Panc1 (cell line): ENCODE measurements around the gene CHST11. TPM values are rescaled to one million over a fixed set of nuclear protein-coding genes. Genes with fewer than 3 reads are reported as not detected.

Source experiments
- ATAC-seq: fragments of 200-7000 bp; cut with Tn5 transposase; 2 replicates; pipeline ENCODE4 v1.9.1; 2020; ENCODE audit warnings: mild to moderate bottlenecking, moderate library complexity
- BruUV-seq: library from RNA; stranded (reverse); fragments of 400-500 nt; replicated peaks from 2 replicates; lab custom pipeline; 2021; lab: Mats Ljungman, UMichigan
- CTCF ChIA-PET: fragments of 300-600 bp; sonication (Branson Sonifier 250); formaldehyde crosslinking; loops from one replicate; lab custom pipeline; 2022; ENCODE audit warnings: antibody characterized with exemption; lab: Charles Lee
- POLR2A ChIA-PET: fragments of 300-600 bp; sonication (Branson Sonifier 250); formaldehyde crosslinking; loops from one replicate; lab custom pipeline; 2022; ENCODE audit warnings: antibody characterized with exemption; lab: Charles Lee
- DNase-seq: peaks from one replicate; pipeline ENCODE4 v3.0.0-alpha.2; 2010; ENCODE audit warnings: low read depth, low spot score
- H3K27ac ChIP-seq: 2 replicates; pipeline ENCODE4 v1.5.1; 2011; ENCODE audit warnings: mild to moderate bottlenecking, low read length, inconsistent platforms
- H3K27me3 ChIP-seq: fragments of 200-500 bp; sonication (Bioruptor generic); 2 replicates; pipeline ENCODE4 v1.6.0; 2014; ENCODE audit warnings: low read length, inconsistent platforms; ENCODE audit not compliant: control insufficient read depth, insufficient read depth
- H3K36me3 ChIP-seq: fragments of 200-500 bp; sonication (Bioruptor generic); 2 replicates; pipeline ENCODE4 v1.5.1; 2014; ENCODE audit warnings: inconsistent platforms, mild to moderate bottlenecking, low read length, moderate library complexity; ENCODE audit not compliant: control insufficient read depth, insufficient read depth
- H3K4me1 ChIP-seq: 2 replicates; pipeline ENCODE4 v1.5.1; 2011; ENCODE audit warnings: inconsistent platforms, mild to moderate bottlenecking, low read length, moderate library complexity; ENCODE audit not compliant: control insufficient read depth, insufficient read depth
- H3K4me3 ChIP-seq, 2 experiments: 2 replicates each; pipeline ENCODE4 v1.5.1; 2011 to 2012; ENCODE audit warnings: low read depth in 2 of 2, low read length in 2 of 2, mild to moderate bottlenecking in 2 of 2, inconsistent platforms in 1 of 2, moderate library complexity in 1 of 2
- H3K9me3 ChIP-seq: fragments of 200-500 bp; sonication (Bioruptor generic); 2 replicates; pipeline ENCODE4 v1.5.1; 2014; ENCODE audit warnings: low read depth, mild to moderate bottlenecking, inconsistent platforms, low read length, moderate library complexity; ENCODE audit not compliant: control insufficient read depth, insufficient read depth
- POLR2AphosphoS5 ChIP-seq: IDR thresholded peaks from 2 replicates; pipeline ENCODE4 v1.6.1; 2012; ENCODE audit warnings: mild to moderate bottlenecking, low read depth, low read length, moderate library complexity
- SIN3A ChIP-seq: IDR thresholded peaks from 2 replicates; pipeline ENCODE4 v1.6.1; 2012; ENCODE audit warnings: low read depth, mild to moderate bottlenecking, low read length, moderate library complexity, borderline replicate concordance; ENCODE audit not compliant: insufficient read depth
- TCF7L2 ChIP-seq: IDR thresholded peaks from 2 replicates; pipeline ENCODE4 v1.6.1; 2011; ENCODE audit warnings: mild to moderate bottlenecking, low read depth, low read length, inconsistent platforms
- in situ Hi-C: cut with HindIII; loops from 2 replicates; pipeline ENCODE4 v1.10.0; 2016; ENCODE audit warnings: low sequenced_read_pairs, low pct_unique_long_range_greater_than_20kb
- intact Hi-C: fragments of 100-400 bp; cut with micrococcal nuclease; formaldehyde crosslinking; loops from one replicate; pipeline ENCODE4 v1.10.0; 2022; ENCODE audit not compliant: unreplicated experiment
- total RNA-seq: library from RNA; stranded (reverse); gene quantifications from one replicate; pipeline ENCODE4 v1.2.1, GENCODE V29; 2021; ENCODE audit not compliant: unreplicated experiment
- TF ChIP-seq, protein P1 (sequence below): fragments of 450-650 bp; IDR thresholded peaks from 2 replicates; pipeline ENCODE4 v1.5.1; 2017; ENCODE audit warnings: mild to moderate bottlenecking
- TF ChIP-seq, protein P2 (sequence below), 2 experiments: IDR thresholded peaks; 2 replicates each; pipeline ENCODE4 v1.6.1; 2011 to 2012; ENCODE audit warnings: low read depth in 2 of 2, control low read depth in 1 of 2, low read length in 1 of 2, mild to moderate bottlenecking in 1 of 2, moderate library complexity in 1 of 2; ENCODE audit not compliant: insufficient read depth in 1 of 2

CHST11 gene
- total RNA-seq, 1 experiment from 2014 or later, result 11.4 TPM

DNA sequence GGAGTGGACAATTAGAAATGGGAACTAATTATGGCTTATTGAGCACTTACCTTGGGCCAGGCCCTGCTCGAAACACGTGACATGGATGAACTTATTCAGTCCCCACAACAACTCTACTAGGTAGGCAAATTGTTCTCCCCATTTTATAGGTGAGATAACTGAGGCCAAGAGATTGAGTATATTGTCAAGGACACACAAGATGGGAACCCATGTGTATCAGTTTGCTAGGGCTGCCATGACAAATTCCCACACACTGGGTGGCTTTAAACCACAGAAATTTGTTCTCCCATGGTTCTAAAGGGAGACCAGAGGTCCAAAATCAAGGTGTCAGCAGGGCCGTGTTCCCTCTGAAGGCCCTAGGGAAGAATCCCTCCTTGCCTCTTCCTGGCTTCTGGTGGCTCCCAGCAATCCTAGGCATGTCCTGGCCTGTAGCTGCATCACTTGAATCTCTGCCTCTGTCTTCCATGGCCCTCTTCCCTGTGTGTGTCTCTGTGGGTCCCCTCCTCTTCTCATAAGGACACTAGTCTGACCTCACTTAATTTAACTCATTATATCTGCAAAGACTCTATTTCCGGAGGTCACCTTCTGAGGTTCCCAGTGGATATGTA is 128.8 kb downstream of the CHST11 start:
- H3K9me3 ChIP-seq, result no peaks in the 10 kb centered on the region
- H3K27me3 ChIP-seq, result no peaks in the 10 kb centered on the region
- no peaks in the 10 kb centered on the region for H3K4me1 ChIP-seq
- TF ChIP-seq POLR2AphosphoS5 (no peak), SIN3A (no peak), TCF7L2 (no peak)
- TF ChIP-seq, protein P1, sequence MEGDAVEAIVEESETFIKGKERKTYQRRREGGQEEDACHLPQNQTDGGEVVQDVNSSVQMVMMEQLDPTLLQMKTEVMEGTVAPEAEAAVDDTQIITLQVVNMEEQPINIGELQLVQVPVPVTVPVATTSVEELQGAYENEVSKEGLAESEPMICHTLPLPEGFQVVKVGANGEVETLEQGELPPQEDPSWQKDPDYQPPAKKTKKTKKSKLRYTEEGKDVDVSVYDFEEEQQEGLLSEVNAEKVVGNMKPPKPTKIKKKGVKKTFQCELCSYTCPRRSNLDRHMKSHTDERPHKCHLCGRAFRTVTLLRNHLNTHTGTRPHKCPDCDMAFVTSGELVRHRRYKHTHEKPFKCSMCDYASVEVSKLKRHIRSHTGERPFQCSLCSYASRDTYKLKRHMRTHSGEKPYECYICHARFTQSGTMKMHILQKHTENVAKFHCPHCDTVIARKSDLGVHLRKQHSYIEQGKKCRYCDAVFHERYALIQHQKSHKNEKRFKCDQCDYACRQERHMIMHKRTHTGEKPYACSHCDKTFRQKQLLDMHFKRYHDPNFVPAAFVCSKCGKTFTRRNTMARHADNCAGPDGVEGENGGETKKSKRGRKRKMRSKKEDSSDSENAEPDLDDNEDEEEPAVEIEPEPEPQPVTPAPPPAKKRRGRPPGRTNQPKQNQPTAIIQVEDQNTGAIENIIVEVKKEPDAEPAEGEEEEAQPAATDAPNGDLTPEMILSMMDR, result no peak
- TF ChIP-seq, protein P2, sequence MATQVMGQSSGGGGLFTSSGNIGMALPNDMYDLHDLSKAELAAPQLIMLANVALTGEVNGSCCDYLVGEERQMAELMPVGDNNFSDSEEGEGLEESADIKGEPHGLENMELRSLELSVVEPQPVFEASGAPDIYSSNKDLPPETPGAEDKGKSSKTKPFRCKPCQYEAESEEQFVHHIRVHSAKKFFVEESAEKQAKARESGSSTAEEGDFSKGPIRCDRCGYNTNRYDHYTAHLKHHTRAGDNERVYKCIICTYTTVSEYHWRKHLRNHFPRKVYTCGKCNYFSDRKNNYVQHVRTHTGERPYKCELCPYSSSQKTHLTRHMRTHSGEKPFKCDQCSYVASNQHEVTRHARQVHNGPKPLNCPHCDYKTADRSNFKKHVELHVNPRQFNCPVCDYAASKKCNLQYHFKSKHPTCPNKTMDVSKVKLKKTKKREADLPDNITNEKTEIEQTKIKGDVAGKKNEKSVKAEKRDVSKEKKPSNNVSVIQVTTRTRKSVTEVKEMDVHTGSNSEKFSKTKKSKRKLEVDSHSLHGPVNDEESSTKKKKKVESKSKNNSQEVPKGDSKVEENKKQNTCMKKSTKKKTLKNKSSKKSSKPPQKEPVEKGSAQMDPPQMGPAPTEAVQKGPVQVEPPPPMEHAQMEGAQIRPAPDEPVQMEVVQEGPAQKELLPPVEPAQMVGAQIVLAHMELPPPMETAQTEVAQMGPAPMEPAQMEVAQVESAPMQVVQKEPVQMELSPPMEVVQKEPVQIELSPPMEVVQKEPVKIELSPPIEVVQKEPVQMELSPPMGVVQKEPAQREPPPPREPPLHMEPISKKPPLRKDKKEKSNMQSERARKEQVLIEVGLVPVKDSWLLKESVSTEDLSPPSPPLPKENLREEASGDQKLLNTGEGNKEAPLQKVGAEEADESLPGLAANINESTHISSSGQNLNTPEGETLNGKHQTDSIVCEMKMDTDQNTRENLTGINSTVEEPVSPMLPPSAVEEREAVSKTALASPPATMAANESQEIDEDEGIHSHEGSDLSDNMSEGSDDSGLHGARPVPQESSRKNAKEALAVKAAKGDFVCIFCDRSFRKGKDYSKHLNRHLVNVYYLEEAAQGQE (IDR thresholded peaks at IDR 0.05; ENCODE audit: insufficient read depth in 1 of 2, low read depth in 2 of 2, low read length in 1 of 2), result no peak
- ChIA-PET CTCF (no interaction called here), POLR2A (no interaction called here)
- in situ Hi-C loops, result no loop called here
- no peaks in the 10 kb centered on the region for H3K36me3 ChIP-seq
- no TSS peak for BruUV-seq
- H3K27ac ChIP-seq, result no peak overlapping the region
- intact Hi-C loops, result no loop called here
- ATAC-seq (no peak), DNase-seq (no peak)
- H3K4me3 ChIP-seq, result no peak overlapping the region

DNA sequence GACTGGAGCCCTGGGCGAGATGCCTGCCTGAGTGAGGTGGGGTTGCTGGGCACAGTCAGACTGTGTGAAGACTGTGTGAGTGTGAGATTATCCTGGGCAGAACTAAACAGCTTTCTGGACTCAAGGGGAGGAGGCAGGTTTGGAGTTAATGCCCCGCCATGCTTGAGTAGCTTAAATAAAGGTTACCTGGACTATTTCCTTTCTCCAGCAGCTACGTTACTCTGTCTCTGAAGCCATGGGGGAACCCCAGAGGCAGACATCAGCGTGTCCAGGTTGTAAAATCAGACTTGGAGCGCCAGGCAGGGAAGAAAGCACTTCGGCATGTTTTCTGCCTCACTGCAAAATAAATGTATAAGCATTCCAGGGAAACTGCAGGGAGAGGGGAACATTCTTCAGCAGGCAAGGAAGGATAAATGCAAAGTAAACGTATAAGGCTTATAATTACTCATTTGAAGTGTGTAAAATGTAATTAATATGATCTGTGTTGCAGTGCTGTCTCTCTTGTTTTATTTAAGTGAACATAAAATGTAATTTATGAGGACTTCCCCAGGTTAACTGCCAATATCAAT is 129.7 kb downstream of the CHST11 start:
- ATAC-seq (no peak), DNase-seq (no peak)
- intact Hi-C loops (no loop called here), in situ Hi-C loops (no loop called here)
- TF ChIP-seq, protein P2 (IDR thresholded peaks at IDR 0.05; ENCODE audit: insufficient read depth in 1 of 2, low read depth in 2 of 2, low read length in 1 of 2), result no peak
- TF ChIP-seq, protein P1, result no peak
- TF ChIP-seq POLR2AphosphoS5 (no peak), TCF7L2 (no peak)
- H3K27me3 ChIP-seq, result no peaks in the 10 kb centered on the region
- POLR2A ChIA-PET, result no interaction called here
- CTCF ChIA-PET, result no interaction called here
- H3K9me3 ChIP-seq, result no peaks in the 10 kb centered on the region
- H3K4me3 ChIP-seq, result no peak overlapping the region
- H3K36me3 ChIP-seq, result no peaks in the 10 kb centered on the region
- BruUV-seq, result no TSS peak
- no peak overlapping the region for H3K27ac ChIP-seq
- no peaks in the 10 kb centered on the region for H3K4me1 ChIP-seq
